Measurements from ENCODE around the gene LTB4R.
A peak's percentile ranks its signal among the peaks of the same experiment; 100 is the strongest.

The LTB4R gene

DNA sequence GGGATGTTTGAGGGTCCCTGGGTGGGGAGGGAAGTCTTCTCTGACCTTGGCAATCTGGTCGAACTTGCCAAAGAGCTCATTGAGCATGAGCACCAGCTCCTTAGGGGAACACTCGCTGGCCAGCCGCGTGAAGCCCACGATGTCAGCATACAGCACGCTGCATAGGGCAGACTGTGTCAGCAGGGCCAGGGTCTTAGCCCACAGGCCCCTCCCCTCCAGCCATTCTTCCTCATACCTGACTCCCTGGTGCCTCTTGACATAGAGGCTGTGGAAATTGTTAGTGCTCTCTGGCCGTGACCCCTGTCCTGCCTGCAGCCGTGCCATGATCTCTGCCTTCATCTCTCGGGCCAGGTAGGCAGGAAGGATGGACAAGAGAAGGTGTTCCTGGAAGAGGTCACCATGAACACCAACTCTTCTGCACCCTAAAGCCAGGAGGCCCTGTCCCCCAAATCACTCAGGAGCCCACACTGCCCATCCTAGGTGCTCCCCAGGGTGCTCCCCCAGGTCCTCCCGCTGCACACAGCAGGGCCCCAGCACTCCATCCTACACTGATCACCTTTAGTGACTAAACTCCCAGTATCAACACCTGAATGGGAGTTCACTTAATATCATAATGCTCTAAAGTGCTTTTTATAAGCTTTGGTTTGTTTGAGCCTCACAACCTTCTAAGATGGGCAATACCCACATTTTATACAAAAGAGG, 19.8 kb downstream of the LTB4R start:
- no peak for TF ChIP-seq CTCF (IDR thresholded peaks at IDR 0.05; ENCODE audit: low read depth, low read length)
- Histone ChIP-seq H3K4me3 (ENCODE audit: low read depth, low read length) (no peak overlapping the region), H3K27me3 (ENCODE audit: insufficient read depth, low read depth, severe bottlenecking) (peaks cover 2% of the 10 kb centered on the region), H3K27ac (no peak overlapping the region), H3K36me3 (no peaks in the 10 kb centered on the region), H3K9me3 (ENCODE audit: severe bottlenecking) (no peaks in the 10 kb centered on the region)
- DNase-seq, result no peak

GRCh38 chr14:24331731-24332267, 20.5 kb downstream of the LTB4R start:
- H3K27me3 ChIP-seq (ENCODE audit: insufficient read depth, low read depth, severe bottlenecking), result peaks cover 2% of the 10 kb centered on the region
- H3K9me3 ChIP-seq (ENCODE audit: severe bottlenecking), result no peaks in the 10 kb centered on the region
- no peak overlapping the region for H3K27ac ChIP-seq
- no peak for DNase-seq
- H3K4me3 ChIP-seq (ENCODE audit: low read depth, low read length), result no peak overlapping the region
- no peaks in the 10 kb centered on the region for H3K36me3 ChIP-seq
- no peak for TF ChIP-seq CTCF (IDR thresholded peaks at IDR 0.05; ENCODE audit: low read depth, low read length)

- peak; percentile 69 for DNase-seq
- H3K27me3 ChIP-seq (ENCODE audit: insufficient read depth, low read depth, severe bottlenecking), result peaks cover 2% of the 10 kb centered on the region
- no peaks in the 10 kb centered on the region for H3K36me3 ChIP-seq
- H3K27ac ChIP-seq, result no peak overlapping the region
- H3K9me3 ChIP-seq (ENCODE audit: severe bottlenecking), result no peaks in the 10 kb centered on the region
- H3K4me3 ChIP-seq (ENCODE audit: low read depth, low read length), result no peak overlapping the region
- peak; percentile 77 for TF ChIP-seq CTCF (IDR thresholded peaks at IDR 0.05; ENCODE audit: low read depth, low read length)
Observed at GRCh38 chr14:24332268-24332993, 21.1 kb downstream of the LTB4R start.

- TF ChIP-seq CTCF (IDR thresholded peaks at IDR 0.05; ENCODE audit: low read depth, low read length), result no peak
- Histone ChIP-seq H3K4me3 (ENCODE audit: low read depth, low read length) (no peak within 1 kb of the TSS), H3K36me3 (no peaks in the 10 kb centered on the region), H3K27ac (no peak within 1 kb of the TSS), H3K27me3 (ENCODE audit: insufficient read depth, low read depth, severe bottlenecking) (peaks cover 2% of the 10 kb centered on the region), H3K9me3 (ENCODE audit: severe bottlenecking) (no peaks in the 10 kb centered on the region)
- no peak for DNase-seq
Observed at GRCh38 chr14:24334431-24335291, 23.4 kb downstream of the LTB4R start, which contains the start of gene ADCY4. ADCY4 (minus strand) TSS chr14:24335071; CDS start chr14:24334652, 419 bp downstream.

- Histone ChIP-seq H3K27ac (no peak overlapping the region), H3K9me3 (ENCODE audit: severe bottlenecking) (no peaks in the 10 kb centered on the region), H3K36me3 (no peaks in the 10 kb centered on the region), H3K27me3 (ENCODE audit: insufficient read depth, low read depth, severe bottlenecking) (peaks cover 2% of the 10 kb centered on the region), H3K4me3 (ENCODE audit: low read depth, low read length) (no peak overlapping the region)
- TF ChIP-seq CTCF (IDR thresholded peaks at IDR 0.05; ENCODE audit: low read depth, low read length), result no peak
- no peak for DNase-seq
Observed at GRCh38 chr14:24335461-24336171, 24.3 kb downstream of the LTB4R start.

Data from WERI-Rb-1 (cell line).